Activated B cell treated with CpG ODN at 0.5 μM for 24 hours (primary cell): ENCODE results near the gene PLSCR2. TPM values are rescaled to one million over a fixed set of nuclear protein-coding genes. Genes with fewer than 3 reads are reported as not detected.
A peak's percentile ranks its signal among the peaks of the same experiment; 100 is the strongest.

Experiments used
- ATAC-seq: fragments of 200-7000 bp; cut with Tn5 transposase; one replicate; pipeline ENCODE4 v1.10.0; 2021; ENCODE audit warnings: low read depth, mild to moderate bottlenecking, moderate library complexity
- CTCF ChIA-PET: fragments of 350-600 bp; sonication (Branson Sonifier 250); formaldehyde crosslinking; loops from one replicate; lab custom pipeline; 2021; ENCODE audit warnings: antibody characterized with exemption; lab: Charles Lee
- POLR2A ChIA-PET: fragments of 350-600 bp; sonication (Branson Sonifier 250); formaldehyde crosslinking; loops from one replicate; lab custom pipeline; 2021; ENCODE audit warnings: antibody characterized with exemption; lab: Charles Lee
- DNase-seq: peaks from one replicate; pipeline ENCODE4 v3.0.0; 2022
- H3K27ac Mint-ChIP-seq: one replicate; pipeline ENCODE4 v1.8.0; 2020; ENCODE audit warnings: mixed read lengths
- H3K27me3 Mint-ChIP-seq: one replicate; pipeline ENCODE4 v1.8.0; 2021; ENCODE audit warnings: mixed read lengths
- H3K36me3 Mint-ChIP-seq: one replicate; pipeline ENCODE4 v1.8.0; 2021; ENCODE audit warnings: low read depth, mixed read lengths
- H3K4me1 Mint-ChIP-seq: one replicate; pipeline ENCODE4 v1.8.0; 2021; ENCODE audit warnings: mixed read lengths
- H3K4me3 Mint-ChIP-seq: one replicate; pipeline ENCODE4 v1.8.0; 2020; ENCODE audit warnings: mild to moderate bottlenecking, mixed read lengths
- H3K9me3 Mint-ChIP-seq: one replicate; pipeline ENCODE4 v1.8.0; 2020; ENCODE audit warnings: mixed read lengths
- CTCF ChIP-seq: fragments of 200-600 bp; IDR thresholded peaks from one replicate; pipeline ENCODE4 v1.8.0; 2022; ENCODE audit warnings: antibody characterized with exemption, mild to moderate bottlenecking
- intact Hi-C: fragments of 100-400 bp; cut with micrococcal nuclease; formaldehyde crosslinking; loops from one replicate; pipeline ENCODE4 v1.15.1; 2024
- total RNA-seq: library from RNA; stranded (reverse); gene quantifications from 2 replicates; pipeline ENCODE4 v1.2.3, GENCODE V29; 2022

The PLSCR2 gene
- total RNA-seq, 1 donor from 2014 or later, result not detected

- CTCF ChIA-PET, result no interaction called here
- intact Hi-C loops, result no loop called here
- peak overlapping the region; percentile 12 for H3K27ac Mint-ChIP-seq
- POLR2A ChIA-PET, result interaction anchor here (0.7 to 2.2 kb wide), 2 partner anchors 22 to 74 kb away, joined by 3 to 30 read pairs; partner anchors contain the start of gene PLSCR1
- no peaks in the 10 kb centered on the region for H3K36me3 Mint-ChIP-seq
- TF ChIP-seq CTCF, result no peak
- H3K27me3 Mint-ChIP-seq, result no peaks in the 10 kb centered on the region
- H3K4me3 Mint-ChIP-seq, result peak overlapping the region; percentile 84
- H3K4me1 Mint-ChIP-seq, result peaks cover 16% of the 10 kb centered on the region
- ATAC-seq, result no peak
- no peaks in the 10 kb centered on the region for H3K9me3 Mint-ChIP-seq
- no peak for DNase-seq
Observed at GRCh38 chr3:146470425-146470990, 1.1 kb upstream of the PLSCR2 start.

GRCh38 chr3:146468671-146469149, 651 bp downstream of the PLSCR2 start:
- Mint-ChIP-seq H3K27me3 (no peaks in the 10 kb centered on the region), H3K4me3 (peak overlapping the region; percentile 84), H3K9me3 (no peaks in the 10 kb centered on the region), H3K4me1 (peaks cover 16% of the 10 kb centered on the region), H3K27ac (peak overlapping the region; percentile 76), H3K36me3 (no peaks in the 10 kb centered on the region)
- TF ChIP-seq CTCF, result no peak
- POLR2A ChIA-PET, result interaction anchor here (2.2 kb wide), 1 partner anchor 75 kb away, joined by 30 read pairs; the partner anchor contains the start of gene PLSCR1
- DNase-seq (no peak), ATAC-seq (no peak)
- CTCF ChIA-PET, result interaction anchor here (1.2 kb wide), 1 partner anchor 75 kb away, joined by 3 read pairs; no protein-coding TSS in a partner anchor
- intact Hi-C loops, result loop anchor here (1.0 kb wide), 2 partner anchors 35 to 76 kb away; partner anchors contain the start of gene PLSCR1

- ChIA-PET POLR2A (interaction anchor here (2.2 kb wide), 1 partner anchor 76 kb away, joined by 30 read pairs; the partner anchor contains the start of gene PLSCR1), CTCF (interaction anchor here (1.2 kb wide), 1 partner anchor 76 kb away, joined by 3 read pairs; no protein-coding TSS in a partner anchor)
- Mint-ChIP-seq H3K36me3 (no peaks in the 10 kb centered on the region), H3K4me3 (no peak overlapping the region), H3K4me1 (peaks cover 16% of the 10 kb centered on the region), H3K9me3 (no peaks in the 10 kb centered on the region), H3K27ac (peak overlapping the region; percentile 76), H3K27me3 (no peaks in the 10 kb centered on the region)
- intact Hi-C loops, result no loop called here
- ATAC-seq (no peak), DNase-seq (no peak)
- TF ChIP-seq CTCF, result no peak
Observed at GRCh38 chr3:146468234-146468633, 1.1 kb downstream of the PLSCR2 start.

GRCh38 chr3:146466604-146467003, 2.8 kb downstream of the PLSCR2 start:
- TF ChIP-seq CTCF, result no peak
- Mint-ChIP-seq H3K4me3 (no peak overlapping the region), H3K36me3 (no peaks in the 10 kb centered on the region), H3K9me3 (no peaks in the 10 kb centered on the region), H3K27ac (no peak overlapping the region), H3K4me1 (peaks cover 16% of the 10 kb centered on the region), H3K27me3 (no peaks in the 10 kb centered on the region)
- CTCF ChIA-PET, result no interaction called here
- DNase-seq (no peak), ATAC-seq (no peak)
- intact Hi-C loops, result no loop called here
- POLR2A ChIA-PET, result interaction anchor here (0.6 kb wide), 1 partner anchor 78 kb away, joined by 3 read pairs; no protein-coding TSS in a partner anchor

- ChIA-PET CTCF (no interaction called here), POLR2A (interaction anchor here (0.6 kb wide), 1 partner anchor 79 kb away, joined by 3 read pairs; no protein-coding TSS in a partner anchor)
- ATAC-seq (no peak), DNase-seq (no peak)
- Mint-ChIP-seq H3K4me1 (peaks cover 16% of the 10 kb centered on the region), H3K27ac (no peak overlapping the region), H3K36me3 (no peaks in the 10 kb centered on the region), H3K4me3 (no peak overlapping the region), H3K27me3 (no peaks in the 10 kb centered on the region), H3K9me3 (no peaks in the 10 kb centered on the region)
- intact Hi-C loops, result no loop called here
- no peak for TF ChIP-seq CTCF
Observed at GRCh38 chr3:146465693-146466465, 3.5 kb downstream of the PLSCR2 start.
